H4 (cell line): ENCODE results near the gene RUFY1. TPM values are rescaled to one million over a fixed set of nuclear protein-coding genes. Genes with fewer than 3 reads are reported as not detected.
"Not testable (repeated sequence)": the region's sequence is repeated elsewhere in the genome, so short reads cannot be mapped to it uniquely, and the experiment has no call there.

Experiments
- DNase-seq: peaks from one replicate; pipeline ENCODE4 v3.0.0-alpha.2; 2015; ENCODE audit warnings: low spot score
- total RNA-seq: library from RNA; depleted of rRNA; stranded (reverse); fragments of >200 nt; shearing (Covaris generic); gene quantifications from 2 replicates; pipeline ENCODE4 v1.2.3, GENCODE V29; 2014

The RUFY1 gene
- total RNA-seq, 1 experiment from 2014 or later = 43.3 TPM

DNA sequence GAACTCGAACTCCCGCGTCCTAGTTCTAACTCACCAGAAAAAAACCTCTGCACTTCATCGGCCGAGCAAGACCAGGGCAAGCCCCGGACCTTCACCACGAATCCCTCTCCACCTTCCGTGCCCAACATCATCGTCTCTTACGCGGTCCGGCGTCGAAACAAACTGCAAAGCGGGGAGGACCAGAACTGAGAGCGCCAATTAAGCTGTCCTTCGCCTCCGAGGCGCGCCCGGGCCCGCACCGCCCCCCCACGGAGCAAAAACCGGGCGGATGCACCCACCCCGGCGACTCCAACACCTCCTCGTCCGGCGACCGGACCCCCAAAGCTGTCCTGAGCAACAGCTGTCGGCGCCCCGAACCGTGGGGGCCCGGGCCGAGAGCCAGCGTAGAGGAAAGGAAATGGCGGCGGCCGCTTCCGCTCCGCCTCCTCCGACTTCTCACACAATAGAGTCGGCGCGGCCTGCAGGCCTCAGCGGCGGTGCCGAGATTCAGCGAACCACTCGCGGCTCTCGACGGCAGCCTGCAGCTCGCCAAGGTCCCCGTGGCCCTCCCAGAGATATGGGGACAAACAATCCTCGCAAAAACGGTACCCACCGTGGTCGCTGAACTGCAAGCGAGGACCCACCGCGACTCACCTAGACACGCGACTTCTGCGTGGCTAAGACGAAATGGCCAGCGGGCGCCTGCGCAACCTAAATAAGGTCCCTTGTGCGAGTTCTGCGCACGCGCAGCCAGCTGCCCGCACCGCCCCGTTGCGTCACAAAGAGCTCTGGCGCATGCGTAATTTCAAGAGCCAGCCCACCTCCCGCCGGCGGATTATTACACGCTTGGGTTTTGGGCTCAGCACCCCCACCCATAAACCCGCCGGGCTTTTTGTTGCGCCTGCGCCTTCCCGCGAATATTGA is 72.9 kb downstream of the RUFY1 start, which contains the start of gene HNRNPH1:
HNRNPH1 (minus strand) TSS at position 669 of the 903 bp plus-strand sequence; CDS start at position 131, 538 bp downstream.
- DNase-seq = peak; percentile 99

DNA sequence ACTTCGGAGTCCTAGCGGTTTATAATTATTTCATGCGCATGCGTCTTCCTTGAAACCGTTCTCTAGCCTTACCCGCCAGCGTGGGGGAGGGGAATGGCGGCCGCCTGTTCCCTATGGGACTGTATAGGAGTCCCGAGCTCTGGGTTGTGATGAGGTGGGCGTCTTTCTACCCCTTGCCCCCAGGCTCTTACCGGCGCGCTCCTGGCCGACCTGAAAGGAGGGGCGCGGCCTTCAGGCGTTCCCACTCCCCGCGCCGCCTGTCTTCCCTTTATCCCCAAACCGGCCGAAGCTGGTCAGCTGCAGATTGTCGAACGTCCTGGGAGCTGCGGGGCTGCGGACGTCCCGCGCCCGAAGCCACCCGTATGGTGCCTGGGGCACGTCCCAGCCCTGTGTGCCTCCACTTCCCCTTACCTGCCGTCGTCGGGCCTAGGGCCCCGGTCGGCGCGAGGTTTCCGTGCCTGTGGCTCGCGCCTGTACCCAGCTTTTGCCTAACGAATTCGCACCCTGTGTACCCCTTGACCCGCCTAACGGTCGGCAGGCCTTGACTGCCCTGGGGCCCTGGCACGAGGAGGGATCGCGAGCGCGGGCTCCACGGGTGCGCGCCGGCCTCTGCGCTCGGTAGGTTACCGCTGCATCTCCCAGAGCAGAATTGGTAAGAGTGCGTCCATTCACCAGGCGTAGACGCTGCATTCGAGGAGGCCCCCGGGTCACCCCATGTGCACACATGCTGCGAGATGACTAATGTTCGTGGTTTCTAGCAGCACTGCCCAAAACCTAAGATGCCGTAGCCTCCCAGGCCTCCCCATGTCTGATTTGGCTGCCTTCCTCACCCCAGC is 73.8 kb downstream of the RUFY1 start:
- DNase-seq = peak; percentile 81

DNA sequence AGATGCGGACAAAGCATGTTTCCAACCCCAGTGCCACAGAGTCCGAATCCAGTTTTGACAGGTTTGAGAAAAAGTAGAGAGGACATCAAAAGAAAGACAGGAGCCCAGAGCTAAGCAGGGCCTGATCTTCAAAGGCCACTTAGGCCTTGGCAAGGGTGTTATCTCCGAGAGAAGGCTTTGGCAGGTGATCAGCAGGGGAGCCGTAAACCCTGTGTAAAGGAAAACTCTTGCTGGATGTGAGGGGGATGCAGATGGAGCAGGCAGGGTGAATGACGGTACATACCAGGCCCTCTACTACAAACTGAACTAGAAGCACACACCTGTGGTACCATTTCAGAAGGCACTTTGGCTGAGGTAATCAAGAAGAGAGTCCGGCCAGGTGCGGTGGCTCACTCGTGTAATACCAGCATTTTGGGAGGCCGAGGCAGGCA is 74.5 kb downstream of the RUFY1 start:
- DNase-seq = no peak

DNA sequence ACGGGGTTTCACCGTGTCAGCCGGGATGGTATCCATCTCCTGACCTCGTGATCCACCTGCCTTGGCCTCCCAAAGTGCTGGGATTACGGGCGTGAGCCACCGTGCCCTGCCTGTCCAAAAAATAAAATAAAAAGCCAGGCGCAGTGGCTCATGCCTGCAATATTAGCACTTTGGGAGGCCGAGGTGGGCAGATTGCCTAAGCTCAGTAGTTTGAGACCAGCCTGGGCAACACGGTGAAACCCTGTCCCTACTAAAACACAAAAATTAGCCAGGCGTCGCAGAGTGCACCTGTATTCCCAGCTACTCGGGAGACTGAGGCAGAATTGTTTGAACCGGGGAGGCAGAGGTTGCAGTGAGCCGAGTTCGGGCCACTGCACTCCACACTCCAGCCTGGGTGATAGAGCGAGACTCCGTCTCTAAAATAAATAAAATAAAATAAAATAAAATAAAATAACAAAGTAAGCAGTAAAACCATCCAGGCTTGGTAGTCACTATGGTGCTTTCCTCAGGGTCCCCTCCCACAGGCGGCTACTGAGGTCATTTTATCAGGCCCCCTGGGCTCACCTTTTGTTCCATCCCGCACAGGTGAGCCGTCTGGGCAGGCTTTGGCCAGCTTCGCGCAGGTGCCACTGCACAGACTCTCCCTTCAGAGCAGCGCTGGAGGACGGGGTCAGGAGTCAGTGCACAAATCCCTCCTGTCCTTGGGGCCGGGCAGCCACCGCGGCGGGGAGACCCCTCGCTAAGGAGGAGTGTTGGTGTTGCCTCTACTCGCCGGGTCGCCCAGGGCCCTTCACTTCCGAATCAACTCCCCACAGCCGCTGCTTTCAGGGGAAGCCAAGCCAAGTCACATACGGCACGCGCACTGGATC is 83.4 kb downstream of the RUFY1 start:
- DNase-seq = not testable (repeated sequence)

DNA sequence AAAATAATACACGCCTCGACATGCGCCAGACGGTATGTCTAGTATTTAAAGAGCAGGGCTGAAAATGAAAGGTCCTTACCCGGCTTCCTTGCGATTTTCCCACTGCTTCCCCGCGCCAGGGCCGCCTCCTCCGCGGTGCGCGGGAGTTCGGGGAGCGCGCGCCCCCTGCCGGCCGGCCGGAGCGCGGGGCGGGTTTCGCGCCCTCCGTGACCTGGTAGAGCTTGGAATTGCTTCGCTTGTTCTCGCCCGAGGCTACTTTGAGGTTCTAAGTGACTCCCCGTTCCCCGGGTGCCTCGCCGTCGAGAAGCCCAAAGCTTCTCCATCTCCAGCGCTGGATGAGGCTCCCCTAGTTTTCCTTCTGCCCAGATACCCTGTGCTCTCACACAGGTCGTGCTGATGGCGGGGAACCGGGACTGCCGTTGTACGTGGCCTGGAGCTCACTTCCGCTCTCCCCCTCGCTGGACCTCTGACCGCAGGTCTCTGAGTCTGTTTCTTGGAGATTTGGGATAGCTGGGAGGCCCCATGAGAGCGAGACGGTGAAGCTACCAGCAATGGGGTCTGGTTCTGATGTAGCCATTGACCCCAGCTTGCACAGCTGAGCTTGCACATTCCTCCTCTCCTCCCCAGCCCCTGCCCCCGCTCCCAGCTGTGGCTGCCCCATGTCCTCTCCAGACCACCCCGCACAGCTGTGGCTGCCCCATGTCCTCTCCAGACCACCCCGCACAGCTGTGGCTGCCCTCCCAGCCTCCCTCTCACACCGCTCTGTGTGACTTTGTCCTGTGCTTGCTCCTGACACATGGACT is 84.2 kb downstream of the RUFY1 start:
- not testable (repeated sequence) for DNase-seq

DNA sequence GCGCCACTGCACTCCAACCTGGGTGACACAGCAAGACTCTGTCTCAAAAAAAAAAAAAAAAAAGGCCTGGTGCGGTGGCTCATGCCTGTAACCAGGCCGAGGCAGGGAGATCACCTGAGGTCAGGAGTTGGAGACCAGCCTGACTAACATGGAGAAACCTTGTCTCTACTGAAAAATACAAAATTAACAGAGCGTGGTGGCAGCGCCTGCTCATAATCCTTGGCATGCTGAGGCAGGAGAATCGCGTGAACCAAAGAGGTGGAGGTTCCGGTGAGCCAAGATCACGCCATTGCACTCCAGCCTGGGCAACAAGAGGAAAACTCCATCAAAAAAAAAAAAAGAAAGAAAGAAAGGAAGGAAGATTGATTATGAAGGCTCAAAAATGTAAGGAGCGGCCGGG is 88.9 kb downstream of the RUFY1 start:
- not testable (repeated sequence) for DNase-seq

DNA sequence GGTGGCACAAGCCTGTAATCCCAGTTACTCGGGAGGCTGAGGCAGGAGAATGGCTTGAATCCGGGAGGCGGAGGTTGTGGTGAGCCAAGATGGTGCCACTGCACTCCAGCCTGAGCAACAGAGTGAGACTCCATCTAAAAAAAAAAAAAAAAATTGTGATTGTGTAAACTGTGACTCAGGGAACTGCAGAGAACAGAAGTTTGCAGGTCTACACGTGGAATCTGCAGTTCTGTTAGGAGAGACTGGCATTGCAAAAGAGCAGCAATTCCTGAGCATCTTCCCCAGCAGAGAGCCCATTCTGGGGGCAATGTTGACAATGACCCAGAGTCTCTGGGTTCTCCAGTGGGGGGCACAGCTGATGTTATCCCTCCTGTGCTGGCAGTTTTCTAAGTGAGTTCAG is 91.4 kb downstream of the RUFY1 start:
- not testable (repeated sequence) for DNase-seq

DNA sequence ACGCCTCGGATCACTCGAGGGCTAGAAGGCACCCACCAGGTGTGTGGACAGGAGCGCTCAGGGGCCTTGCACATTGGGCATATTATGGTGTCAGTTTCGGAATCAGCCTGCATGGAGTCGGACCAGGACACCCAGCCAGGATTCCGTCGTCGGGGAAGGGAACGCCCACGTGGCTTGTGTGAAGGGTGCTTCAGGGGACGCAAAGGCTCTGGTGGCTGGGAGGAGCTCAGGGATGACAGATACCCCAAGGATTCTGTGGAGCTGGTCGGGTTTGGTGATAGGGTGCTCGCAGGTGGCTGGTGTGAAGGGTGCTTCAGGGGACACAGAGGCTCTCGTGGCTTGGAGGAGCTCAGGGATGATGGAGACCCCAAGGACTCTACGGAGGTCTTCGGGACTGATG is 92.3 kb downstream of the RUFY1 start:
- not testable (repeated sequence) for DNase-seq

DNA sequence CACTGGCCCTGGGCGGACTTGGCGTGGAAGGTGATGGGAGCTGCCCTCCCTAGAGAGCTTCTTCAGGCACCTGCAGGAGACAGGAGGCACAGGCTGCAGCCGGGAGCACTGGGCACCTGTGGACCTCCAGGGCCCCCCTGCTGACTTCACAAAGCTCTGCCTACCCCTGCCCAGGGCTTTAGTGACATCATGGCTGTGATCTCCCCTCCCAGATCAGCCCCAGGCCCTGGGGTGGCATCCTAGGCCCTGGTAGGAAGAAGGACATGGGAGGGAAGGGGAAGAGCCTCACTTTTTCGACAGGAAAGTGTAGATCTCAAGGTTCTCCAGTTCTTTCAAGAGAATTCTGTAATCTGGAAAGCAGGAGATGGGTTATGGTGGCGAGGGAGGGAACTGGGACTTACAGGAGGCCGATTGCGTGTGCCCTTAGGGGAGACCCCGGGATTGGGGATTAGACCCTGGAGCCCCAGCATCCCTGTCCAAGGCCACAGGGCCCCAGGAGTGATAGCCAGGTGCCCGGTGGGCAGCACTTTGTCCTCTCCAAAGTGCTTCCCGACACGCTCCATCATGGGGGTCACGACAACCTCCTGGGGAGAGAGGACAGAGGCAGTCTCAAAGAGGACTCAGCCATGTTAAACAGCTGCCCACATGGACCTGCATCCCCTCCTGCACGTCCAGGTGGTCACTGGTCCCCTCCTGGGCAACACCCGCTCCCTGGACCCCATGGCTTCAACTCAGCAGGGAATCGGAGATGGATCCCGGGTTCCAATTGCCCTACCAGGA is 93.0 kb downstream of the RUFY1 start:
- not testable (repeated sequence) for DNase-seq

DNA sequence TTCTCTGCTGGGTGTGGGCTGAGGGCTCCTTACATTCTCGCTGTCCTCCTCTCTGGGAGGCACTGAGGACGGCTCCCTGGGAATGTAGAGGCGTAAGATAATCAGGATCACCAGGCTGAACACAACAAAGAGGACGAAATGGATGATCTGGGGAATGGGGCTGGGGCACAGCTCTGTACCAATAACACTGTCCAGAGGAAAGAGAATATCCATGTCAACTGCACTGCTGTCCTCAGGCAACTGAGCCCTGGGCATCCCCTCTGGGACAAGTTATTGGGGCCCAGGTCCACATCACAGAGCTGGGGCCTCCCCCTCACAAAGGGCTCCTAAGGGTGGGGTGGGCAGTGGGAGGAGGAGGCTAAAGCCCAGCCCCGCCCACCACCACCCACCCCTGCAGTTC is 94.4 kb downstream of the RUFY1 start:
- DNase-seq = not testable (repeated sequence)

DNA sequence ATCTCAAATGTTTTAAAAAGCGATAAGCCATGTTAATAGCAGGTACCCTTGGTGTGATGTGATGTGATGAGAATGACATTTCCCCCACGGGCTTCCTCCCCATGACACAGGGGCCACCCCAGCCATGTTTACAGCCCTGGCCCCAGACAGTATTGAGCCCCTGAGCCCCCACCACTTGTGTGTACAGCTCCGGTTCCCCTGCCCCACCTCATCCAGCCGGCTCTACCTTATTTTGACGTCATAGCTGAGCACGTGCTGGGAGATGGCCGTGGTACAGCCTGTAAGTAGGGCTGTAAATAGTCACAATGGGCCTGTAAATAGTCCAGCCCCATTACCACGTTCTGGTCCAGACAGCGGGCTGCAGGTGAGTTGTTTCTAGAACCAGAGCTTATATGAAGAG is 98.1 kb downstream of the RUFY1 start:
- DNase-seq = no peak

DNA sequence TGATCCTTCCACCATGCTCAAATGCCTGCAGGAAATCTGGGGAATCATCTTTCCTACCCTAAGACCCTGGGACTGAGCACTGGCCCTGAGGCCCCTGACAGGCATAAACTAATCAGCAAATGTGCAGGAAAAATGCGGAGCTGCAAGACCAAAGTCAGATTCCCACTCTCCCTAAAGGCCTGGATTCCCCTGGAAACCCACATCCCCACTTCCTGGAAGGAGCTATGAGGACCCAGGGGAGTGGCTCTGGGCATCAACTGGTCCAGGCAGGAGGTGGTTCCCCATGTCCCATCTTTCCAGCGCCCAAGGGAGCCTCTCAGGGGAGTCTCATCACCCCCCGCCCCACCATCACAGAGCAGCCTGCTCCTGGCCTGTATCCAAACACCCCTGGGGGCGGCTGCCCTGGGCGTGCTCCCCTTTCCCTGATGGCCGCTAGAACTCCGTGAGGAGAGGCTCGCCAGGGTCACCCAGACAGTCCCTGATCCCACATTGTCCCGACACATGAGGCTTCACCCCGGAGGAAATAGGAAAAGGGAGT is 98.9 kb downstream of the RUFY1 start:
- DNase-seq = not testable (repeated sequence)

DNA sequence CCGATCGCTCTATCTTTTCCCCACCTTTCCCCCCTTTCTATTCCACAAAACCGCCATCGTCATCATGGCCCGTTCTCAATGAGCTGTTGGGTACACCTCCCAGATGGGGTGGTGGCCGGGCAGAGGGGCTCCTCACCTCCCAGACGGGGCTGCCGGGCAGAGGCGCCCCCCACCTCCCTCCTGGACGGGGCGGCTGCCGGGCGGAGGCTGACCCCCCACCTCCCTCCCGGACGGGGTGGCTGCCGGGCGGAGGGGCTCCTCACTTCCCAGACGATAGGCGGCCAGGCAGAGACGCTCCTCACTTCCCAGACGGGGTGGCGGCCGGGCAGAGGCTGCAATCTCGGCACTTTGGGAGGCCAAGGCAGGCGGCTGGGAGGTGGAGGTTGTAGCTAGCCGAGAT is 99.9 kb downstream of the RUFY1 start:
- DNase-seq = not testable (repeated sequence)

DNA sequence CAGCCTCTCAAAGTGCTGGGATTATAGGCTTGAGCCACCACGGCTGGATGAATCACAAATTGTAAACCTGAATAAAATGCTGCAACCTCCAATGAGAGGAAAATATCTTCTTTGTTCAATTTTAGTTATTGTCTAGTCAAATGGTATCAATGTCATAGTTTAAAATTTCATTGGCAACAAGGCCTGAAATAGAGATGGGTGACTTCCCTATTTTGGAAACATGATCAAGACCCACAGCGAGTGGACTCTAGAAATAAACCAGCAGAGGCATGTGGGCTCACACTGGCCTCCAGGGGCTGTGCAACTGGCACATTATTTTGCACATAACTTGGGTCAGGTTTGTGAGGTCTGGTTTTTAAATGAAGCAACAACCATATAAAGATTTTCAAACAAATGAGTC is 102.8 kb downstream of the RUFY1 start:
- DNase-seq = not testable (repeated sequence)

DNA sequence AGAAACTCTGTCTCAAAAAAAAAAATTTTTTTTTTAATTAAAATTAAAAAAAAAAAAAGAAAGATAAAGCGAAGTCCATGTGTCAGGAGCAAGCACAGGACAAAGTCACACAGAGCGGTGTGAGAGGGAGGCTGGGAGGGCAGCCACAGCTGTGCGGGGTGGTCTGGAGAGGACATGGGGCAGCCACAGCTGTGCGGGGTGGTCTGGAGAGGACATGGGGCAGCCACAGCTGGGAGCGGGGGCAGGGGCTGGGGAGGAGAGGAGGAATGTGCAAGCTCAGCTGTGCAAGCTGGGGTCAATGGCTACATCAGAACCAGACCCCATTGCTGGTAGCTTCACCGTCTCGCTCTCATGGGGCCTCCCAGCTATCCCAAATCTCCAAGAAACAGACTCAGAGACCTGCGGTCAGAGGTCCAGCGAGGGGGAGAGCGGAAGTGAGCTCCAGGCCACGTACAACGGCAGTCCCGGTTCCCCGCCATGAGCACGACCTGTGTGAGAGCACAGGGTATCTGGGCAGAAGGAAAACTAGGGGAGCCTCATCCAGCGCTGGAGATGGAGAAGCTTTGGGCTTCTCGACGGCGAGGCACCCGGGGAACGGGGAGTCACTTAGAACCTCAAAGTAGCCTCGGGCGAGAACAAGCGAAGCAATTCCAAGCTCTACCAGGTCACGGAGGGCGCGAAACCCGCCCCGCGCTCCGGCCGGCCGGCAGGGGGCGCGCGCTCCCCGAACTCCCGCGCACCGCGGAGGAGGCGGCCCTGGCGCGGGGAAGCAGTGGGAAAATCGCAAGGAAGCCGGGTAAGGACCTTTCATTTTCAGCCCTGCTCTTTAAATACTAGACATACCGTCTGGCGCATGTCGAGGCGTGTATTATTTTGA is 107.2 kb downstream of the RUFY1 start:
- DNase-seq = not testable (repeated sequence)

DNA sequence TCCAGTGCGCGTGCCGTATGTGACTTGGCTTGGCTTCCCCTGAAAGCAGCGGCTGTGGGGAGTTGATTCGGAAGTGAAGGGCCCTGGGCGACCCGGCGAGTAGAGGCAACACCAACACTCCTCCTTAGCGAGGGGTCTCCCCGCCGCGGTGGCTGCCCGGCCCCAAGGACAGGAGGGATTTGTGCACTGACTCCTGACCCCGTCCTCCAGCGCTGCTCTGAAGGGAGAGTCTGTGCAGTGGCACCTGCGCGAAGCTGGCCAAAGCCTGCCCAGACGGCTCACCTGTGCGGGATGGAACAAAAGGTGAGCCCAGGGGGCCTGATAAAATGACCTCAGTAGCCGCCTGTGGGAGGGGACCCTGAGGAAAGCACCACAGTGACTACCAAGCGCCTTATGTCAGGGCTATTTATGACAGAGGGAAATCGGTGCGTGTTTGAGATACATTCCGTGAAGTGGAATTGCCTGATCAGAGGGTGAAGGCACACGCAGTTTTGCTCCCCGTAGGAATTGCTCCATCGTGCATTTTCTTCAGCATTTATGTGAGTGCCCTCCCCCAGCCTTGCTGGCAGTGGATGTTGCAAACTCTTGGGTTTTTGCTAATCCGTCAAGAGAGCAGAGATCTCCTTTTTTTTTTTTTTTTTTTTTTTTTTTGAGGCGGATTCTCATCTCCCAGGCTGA is 108.0 kb downstream of the RUFY1 start:
- DNase-seq = not testable (repeated sequence)
